GM19324 (cell line): ENCODE measurements around the gene CTSF.
"Not testable (repeated sequence)": the region's sequence is repeated elsewhere in the genome, so short reads cannot be mapped to it uniquely, and the experiment has no call there.

ENCODE experiments used
- ATAC-seq: cut with Tn5 transposase; IDR thresholded peaks from one replicate; pipeline ENCODE4 v1.9.1; 2021; ENCODE audit warnings: mild to moderate bottlenecking, moderate library complexity; ENCODE audit not compliant: unreplicated experiment, low FRiP score

Gene CTSF

DNA sequence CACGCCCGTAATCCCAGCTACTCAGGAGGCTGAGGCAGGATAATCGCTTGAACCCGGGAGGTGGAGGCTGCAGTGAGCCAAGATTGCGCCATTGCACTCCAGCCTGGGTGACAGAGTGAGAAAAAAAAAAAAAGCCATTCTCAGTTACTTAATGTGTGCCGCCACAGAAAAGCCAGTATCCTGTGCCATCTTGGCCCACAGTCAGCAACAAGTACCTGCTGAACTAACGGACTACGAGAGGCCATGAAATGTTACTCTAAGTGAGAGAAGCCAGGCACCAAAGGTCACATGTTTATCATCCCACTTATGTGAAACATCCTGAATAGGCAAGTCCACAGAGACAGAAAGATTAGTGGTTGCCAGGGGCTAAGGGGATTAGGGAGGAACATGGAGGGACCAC is 27.8 kb downstream of the CTSF start:
- not testable (repeated sequence) for ATAC-seq

DNA sequence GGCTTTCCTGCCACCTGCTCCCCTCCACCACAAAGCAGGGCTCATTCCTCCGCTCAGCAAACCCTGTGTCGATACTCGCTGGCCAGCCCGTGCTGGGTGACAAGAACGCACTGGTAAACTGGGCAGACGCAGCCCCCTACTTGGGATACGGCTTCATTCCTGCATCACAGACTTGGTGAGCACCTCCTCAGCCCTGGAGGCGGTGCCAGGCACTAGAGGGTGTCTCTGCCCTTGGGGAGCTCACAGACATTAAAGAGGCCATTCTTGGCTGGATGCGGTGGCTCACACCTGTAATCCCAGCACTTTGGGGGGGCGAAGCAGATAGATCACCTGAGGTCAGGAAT is 28.6 kb downstream of the CTSF start:
- ATAC-seq, result no peak

DNA sequence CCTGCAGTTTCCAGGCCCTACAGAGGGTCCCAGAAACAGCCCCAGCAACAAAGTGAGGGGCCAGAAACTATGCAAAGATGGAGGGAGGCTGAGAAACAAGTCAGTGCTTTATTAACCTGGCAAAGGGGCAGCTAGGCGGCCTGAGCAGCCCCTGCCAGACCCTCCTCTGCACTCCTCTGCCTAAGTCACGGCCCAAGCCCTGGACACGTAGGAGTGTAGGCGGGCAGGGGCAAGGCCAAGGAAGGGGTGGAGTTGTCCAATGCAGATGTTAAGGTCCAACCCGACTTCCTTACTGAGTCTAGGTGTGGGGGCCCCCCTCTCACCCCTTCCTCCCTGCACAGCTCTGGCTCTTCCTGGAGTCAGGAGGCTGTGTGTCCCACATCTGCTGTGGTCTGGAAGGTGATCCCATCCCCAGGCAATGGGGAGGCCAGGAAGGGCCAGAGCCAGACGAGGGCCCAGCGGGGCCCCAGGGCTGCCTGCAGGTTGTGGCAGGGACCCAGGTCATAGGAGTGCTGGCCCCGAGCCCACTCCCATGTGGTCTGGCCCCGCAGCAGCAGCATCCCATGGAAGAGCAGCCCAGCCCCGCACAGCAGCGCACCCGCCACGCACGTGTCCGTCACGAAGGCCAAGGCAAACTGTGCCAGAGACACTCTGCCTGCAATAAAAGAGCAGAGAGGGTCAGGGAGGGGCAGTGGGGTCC is 29.1 kb downstream of the CTSF start:
- ATAC-seq, result no peak

DNA sequence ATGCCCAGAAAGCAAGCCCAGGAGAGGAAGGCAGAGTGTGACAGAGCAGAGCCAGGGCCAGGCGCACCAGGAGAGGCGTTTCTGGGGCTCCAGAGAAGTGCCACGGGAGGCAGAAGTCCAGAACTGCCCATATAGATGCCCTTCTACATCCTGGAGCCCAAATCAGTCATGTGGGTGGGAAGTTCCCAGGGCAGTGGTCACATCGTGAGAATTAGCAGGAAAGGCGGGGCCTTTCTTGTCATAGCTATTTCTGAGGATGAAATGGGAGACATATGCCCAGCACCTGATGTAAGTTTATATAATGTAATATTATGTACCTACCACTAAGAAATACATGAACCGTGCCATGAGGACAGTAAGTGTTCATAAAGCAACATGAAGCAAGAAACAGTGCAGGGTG is 35.6 kb downstream of the CTSF start:
- no peak for ATAC-seq

DNA sequence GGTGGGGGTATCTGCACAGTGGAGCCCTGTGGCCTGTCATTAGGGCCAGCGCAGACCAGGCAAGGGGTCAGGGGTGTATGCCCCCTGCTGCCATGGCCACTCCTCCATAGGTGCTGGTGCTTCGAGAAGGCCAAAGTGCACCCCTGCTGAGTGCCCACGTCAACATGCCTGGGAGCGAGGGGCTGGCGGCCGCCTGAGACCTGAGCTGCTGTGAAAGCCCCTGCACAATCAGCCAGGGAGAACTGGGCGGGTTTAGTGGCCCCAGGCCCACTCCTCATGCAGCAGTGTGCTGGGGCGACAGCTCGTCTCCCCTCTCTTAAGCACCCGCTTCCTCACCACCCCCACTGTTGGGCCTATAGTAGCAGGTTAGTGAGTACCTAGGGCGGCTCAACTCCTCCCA is 36.6 kb downstream of the CTSF start:
- no peak for ATAC-seq

DNA sequence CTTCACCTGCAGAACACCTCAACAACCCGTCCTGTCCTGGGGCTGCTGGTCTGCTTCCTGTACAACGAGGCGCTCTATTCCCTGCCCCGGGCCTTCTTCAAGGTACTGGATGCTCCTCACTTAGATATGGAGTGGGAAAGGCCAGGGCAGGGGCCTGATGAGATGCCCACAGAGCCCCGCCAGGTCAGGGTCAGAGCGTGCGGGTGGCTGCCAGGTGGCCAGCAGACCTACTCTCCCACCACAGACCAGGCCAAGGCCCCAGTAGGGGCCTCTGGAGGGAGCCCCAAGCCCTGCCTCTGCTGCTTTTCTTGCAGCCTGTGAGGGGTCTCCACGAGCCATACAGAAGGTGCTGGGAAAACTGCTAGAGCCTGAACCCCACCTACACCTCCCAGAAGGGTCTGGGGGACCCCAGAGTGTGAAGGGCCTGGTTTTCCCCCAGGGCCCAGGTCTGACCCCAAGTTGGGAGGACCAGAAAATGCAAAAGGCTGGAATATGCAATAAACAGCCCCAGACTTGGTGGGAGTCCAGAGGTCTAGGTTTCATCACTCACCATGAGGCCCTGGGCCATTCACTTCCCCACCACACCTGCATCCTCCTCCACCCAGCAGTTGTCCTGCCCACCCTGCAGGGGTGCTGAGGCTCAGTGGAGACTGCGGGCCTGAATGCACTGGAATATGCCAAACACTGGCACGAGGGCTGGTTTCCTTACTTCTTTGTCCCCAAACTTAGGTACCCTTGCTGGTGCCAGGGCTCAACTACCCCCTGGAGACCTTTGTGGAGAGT is 37.3 kb downstream of the CTSF start:
- ATAC-seq, result no peak

DNA sequence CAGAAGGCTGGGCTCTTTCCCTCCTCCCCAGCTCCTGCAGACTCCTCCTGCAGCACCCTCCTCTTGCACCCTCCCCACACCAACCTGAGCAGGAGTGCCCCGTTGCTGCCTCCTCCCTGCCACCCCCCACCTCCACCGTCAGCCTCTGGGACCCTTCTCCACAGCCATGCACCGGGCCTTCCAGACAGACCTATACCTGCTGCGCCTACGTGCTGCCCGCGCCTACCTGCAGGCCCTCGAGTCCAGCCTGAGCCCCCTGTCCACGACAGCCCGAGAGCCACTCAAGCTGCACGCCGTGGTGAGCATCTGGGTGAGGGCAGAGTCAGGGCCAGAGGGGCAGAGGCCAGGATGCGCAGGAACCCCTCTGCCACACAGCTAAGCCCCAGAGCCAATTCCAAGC is 38.8 kb downstream of the CTSF start:
- ATAC-seq, result no peak

DNA sequence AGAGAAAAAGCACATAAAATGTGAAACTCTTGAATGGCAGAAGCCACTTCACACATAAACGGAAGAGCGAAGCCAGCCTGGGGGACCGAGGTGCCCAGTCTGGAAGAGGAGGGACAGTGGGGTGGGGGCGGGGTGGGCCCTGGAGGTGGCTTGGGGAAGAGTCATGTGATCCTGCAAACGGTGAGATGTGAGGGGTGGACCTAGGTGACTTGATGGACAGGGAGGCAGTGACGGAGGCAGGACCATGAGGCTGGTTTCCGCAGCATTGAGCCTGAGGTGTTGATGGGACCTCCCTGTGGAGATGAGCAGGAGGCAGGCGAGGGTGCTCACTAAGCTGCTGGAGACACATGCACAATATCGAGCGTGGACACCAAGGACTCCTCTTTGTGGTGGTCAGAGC is 39.3 kb downstream of the CTSF start:
- no peak for ATAC-seq

DNA sequence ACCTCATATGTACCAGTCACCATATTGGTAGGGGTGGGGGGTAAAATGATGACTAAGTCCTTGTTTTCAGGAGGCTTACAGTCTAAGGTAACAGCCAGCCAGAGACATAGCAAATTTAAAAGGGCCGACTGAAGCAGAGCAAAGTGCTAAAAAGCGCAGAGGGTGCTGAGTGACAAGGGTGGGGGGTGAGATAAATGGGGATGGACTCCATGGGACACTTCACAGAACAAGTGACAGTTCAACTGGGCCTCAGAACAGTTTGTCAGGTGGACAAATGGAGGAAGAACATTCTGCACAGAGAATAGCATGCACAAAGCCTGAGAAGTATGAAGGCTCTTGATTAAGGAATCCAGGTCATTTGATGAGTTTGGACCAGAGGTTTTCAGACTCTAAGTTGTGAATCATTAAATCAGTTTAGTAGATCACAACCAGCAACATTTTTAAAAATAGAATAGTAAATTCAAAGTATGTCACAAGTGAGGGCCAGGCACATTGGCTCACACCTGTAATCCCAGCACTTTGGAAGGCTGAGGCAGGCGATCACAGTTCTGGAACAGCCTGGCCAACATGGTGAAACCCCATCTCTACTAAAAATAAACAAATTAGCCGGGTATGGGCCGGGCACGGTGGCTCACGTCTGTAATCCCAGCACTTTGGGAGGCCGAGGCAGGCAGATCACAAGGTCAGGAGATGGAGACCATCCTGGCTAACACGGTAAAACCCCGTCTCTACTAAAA is 43.9 kb downstream of the CTSF start:
- no peak for ATAC-seq

DNA sequence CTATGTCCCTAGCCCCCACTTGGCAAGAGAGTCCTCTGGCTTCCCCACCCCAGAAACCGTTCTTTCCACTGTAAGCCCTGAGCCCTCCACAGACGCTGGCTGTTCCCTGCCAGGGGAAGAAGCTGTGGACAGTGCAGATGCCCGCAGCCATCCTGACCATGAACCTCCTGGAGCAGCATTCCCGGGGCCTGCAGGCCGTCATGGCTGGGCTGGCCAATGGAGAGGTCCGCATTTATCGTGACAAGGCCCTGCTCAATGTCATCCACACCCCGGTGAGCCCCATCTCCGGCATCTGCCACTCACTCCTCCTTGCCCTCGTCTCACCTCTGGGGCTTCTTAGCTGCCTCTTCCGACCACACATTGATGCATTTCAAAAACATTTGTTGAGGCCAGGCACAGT is 44.8 kb downstream of the CTSF start:
- no peak for ATAC-seq
